Prostate gland (tissue), 2 donors: ENCODE results near the gene ARHGAP26. TPM values are rescaled to one million over a fixed set of nuclear protein-coding genes. Genes with fewer than 3 reads are reported as not detected.
"Not testable (repeated sequence)": the region's sequence is repeated elsewhere in the genome, so short reads cannot be mapped to it uniquely, and the experiment has no call there.

Source experiments
- DNase-seq: peaks from one replicate; pipeline ENCODE4 v3.0.0-alpha.2; 2019; ENCODE audit warnings: low spot score
- H3K27ac ChIP-seq, 2 donors: fragments of 200-600 bp; sonication (generic); 2 replicates each; pipeline ENCODE4 v1.5.1; 2017 to 2019
- H3K27me3 ChIP-seq: fragments of 200-600 bp; sonication (generic); replicated peaks from 2 replicates; pipeline ENCODE4 v1.5.1; 2019; ENCODE audit not compliant: insufficient read depth
- H3K36me3 ChIP-seq, 2 donors: fragments of 200-600 bp; sonication (generic); 1 replicate in 1 of 2; 2 replicates in 1 of 2; pipeline versions ENCODE4 v1.5.1 to v1.8.1; 2017 to 2019
- H3K4me1 ChIP-seq: fragments of 200-600 bp; sonication (generic); replicated peaks from 2 replicates; pipeline ENCODE4 v1.5.1; 2019
- H3K4me3 ChIP-seq, 2 donors: fragments of 200-600 bp; sonication (generic); 2 replicates each; pipeline ENCODE4 v1.5.1; 2017 to 2019
- H3K9me3 ChIP-seq: fragments of 200-600 bp; sonication (generic); 2 replicates; pipeline ENCODE4 v1.5.1; 2017
- POLR2A ChIP-seq: fragments of 450-650 bp; IDR thresholded peaks from one replicate; pipeline ENCODE4 v1.6.1; 2016; ENCODE audit warnings: antibody characterized with exemption, mild to moderate bottlenecking
- POLR2AphosphoS5 ChIP-seq: sonication (generic); formaldehyde crosslinking; IDR thresholded peaks from one replicate; pipeline ENCODE4 v1.6.1; 2017; ENCODE audit warnings: antibody characterized with exemption
- WGBS: methylation state at CpG from one replicate; pipeline ENCODE4 v1.1.5; 2018; 5-methylcytosine and 5-hydroxymethylcytosine counted together
- intact Hi-C: fragments of 100-400 bp; cut with DNase I; formaldehyde crosslinking; loops from one replicate; pipeline ENCODE4 v1.14.2; 2022
- total RNA-seq, 2 donors: library from RNA; depleted of rRNA; stranded (reverse); fragments of >200 nt; gene quantifications; one replicate each; pipeline ENCODE4 v1.1.0, GENCODE V29; 2016
- TF ChIP-seq, protein P1 (sequence below), 4 experiments: fragments of 200-600 bp in 2 of 4; fragments of 450-650 bp in 2 of 4; sonication (generic) in 2 of 4; IDR thresholded peaks; 1 replicate in 3 of 4; 2 replicates in 1 of 4; pipeline ENCODE4 v1.5.1; 2016 to 2019; ENCODE audit warnings: antibody characterized with exemption in 4 of 4, mild to moderate bottlenecking in 2 of 4, moderate library complexity in 2 of 4

Gene ARHGAP26
- total RNA-seq, 2 donors from 2014 or later, result 11.7 to 39.8 TPM

DNA sequence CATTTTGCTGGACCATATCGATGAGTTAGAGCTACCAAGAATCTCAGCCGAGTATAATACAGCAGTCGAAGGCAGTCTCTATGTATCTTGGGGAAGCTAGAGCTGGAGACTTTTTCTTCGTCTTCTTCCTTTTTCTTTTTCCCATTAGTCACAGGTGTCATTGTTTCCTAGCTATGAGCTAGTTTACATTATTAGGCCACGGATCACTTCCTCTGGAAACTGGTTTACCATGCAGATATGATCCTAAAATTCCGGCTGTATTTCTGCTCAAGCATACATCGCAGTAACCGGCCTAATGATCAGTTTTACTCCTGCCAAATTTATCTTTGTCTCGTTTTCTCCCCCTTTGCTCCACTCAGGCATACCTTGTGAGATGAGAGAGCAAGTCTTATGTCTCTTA lies 312.8 kb downstream of the ARHGAP26 start:
- 88% methylated on average over 9 of the region's 9 CpGs for WGBS
- intact Hi-C loops, result no loop called here
- Histone ChIP-seq H3K4me3 (no peak overlapping the region), H3K27ac (no peak overlapping the region), H3K27me3 (no peaks in the 10 kb centered on the region), H3K4me1 (no peaks in the 10 kb centered on the region), H3K9me3 (no peaks in the 10 kb centered on the region), H3K36me3 (no peaks in the 10 kb centered on the region)
- TF ChIP-seq POLR2AphosphoS5, result no peak
- no peak for TF ChIP-seq POLR2A
- TF ChIP-seq, protein P1, sequence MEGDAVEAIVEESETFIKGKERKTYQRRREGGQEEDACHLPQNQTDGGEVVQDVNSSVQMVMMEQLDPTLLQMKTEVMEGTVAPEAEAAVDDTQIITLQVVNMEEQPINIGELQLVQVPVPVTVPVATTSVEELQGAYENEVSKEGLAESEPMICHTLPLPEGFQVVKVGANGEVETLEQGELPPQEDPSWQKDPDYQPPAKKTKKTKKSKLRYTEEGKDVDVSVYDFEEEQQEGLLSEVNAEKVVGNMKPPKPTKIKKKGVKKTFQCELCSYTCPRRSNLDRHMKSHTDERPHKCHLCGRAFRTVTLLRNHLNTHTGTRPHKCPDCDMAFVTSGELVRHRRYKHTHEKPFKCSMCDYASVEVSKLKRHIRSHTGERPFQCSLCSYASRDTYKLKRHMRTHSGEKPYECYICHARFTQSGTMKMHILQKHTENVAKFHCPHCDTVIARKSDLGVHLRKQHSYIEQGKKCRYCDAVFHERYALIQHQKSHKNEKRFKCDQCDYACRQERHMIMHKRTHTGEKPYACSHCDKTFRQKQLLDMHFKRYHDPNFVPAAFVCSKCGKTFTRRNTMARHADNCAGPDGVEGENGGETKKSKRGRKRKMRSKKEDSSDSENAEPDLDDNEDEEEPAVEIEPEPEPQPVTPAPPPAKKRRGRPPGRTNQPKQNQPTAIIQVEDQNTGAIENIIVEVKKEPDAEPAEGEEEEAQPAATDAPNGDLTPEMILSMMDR (IDR thresholded peaks at IDR 0.05), result no peak
- no peak for DNase-seq

DNA sequence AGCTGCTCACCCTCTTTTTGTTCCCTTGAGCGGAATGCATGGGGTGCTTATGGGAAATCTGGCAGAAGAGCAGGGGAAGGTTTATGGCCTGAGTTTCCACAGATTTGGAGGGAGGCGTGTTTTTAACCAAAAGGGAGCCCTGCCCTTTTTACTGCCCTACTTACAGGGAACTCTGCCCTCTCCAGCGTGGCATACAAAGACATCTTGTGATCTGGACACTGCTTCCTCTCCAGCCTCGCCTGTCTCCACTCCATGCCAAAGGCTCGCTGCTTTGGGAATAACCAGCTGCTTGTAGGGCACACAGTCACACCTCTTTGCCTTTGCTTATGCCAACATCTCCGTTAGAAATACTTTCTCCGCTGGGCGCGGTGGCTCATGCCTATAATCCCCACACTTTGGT lies 314.2 kb downstream of the ARHGAP26 start:
- DNase-seq, result no peak
- no peak overlapping the region for H3K4me3 ChIP-seq
- no peaks in the 10 kb centered on the region for H3K27me3 ChIP-seq
- TF ChIP-seq, protein P1 (IDR thresholded peaks at IDR 0.05), result no peak
- no peak for TF ChIP-seq POLR2AphosphoS5
- TF ChIP-seq POLR2A, result no peak
- H3K9me3 ChIP-seq, result no peaks in the 10 kb centered on the region
- no peak overlapping the region for H3K27ac ChIP-seq
- H3K36me3 ChIP-seq, result no peaks in the 10 kb centered on the region
- H3K4me1 ChIP-seq, result no peaks in the 10 kb centered on the region
- 96% methylated on average over 9 of the region's 9 CpGs for WGBS
- intact Hi-C loops, result no loop called here

DNA sequence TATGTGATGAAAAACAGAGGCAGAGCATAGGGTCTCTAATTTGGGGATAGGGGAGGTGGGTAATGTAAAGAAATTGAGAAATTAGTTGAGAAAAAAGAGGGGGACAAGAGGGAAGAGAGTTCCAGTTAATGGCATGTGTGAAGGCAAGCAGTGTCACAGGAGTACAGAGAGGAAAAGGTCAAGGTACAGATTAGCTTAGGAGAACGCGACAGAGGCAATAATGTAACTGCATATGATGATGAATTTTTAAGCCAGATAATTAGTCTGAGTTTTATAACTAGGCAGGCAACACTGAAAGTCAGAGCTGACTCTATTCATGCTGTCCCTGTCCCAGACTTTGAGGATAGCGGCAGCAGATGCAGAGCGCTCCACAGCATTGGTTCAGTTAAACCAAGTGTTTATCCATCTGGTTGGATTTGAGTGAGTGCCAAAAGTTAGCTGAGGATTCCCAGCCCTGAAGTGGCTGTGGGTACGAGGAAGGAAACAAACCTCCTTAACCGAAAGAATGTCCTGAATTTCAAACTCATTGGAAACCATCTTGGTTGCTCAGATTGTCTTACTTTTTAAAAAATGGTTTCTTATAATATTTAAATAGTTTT lies 315.2 kb downstream of the ARHGAP26 start:
- H3K9me3 ChIP-seq, result no peaks in the 10 kb centered on the region
- no peak for DNase-seq
- H3K4me1 ChIP-seq, result no peaks in the 10 kb centered on the region
- TF ChIP-seq, protein P1 (IDR thresholded peaks at IDR 0.05), result no peak
- no peak for TF ChIP-seq POLR2A
- TF ChIP-seq POLR2AphosphoS5, result no peak
- no peak overlapping the region for H3K4me3 ChIP-seq
- no peak overlapping the region for H3K27ac ChIP-seq
- no peaks in the 10 kb centered on the region for H3K27me3 ChIP-seq
- intact Hi-C loops, result no loop called here
- 95% methylated on average over 6 of the region's 6 CpGs for WGBS
- no peaks in the 10 kb centered on the region for H3K36me3 ChIP-seq

DNA sequence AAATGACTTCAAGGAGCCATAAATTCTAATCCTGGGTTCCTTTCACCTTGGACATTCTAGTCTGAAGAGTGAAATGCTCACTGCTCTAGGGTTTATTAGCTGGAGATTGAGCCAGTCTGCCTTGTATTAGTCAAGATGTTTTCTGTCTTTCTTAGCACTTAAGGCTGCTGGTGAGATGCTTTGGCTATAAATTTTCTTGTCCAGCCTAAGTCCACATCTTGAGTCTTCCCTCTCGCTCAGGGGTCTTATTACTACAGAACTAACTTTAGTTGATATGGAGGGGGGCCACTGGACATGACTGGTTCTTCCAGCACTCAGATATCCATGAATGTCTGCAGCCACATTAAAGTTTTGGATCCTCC lies 316.4 kb downstream of the ARHGAP26 start:
- H3K4me1 ChIP-seq, result no peaks in the 10 kb centered on the region
- DNase-seq, result no peak
- WGBS, result 45% methylated on average over 1 of the region's 1 CpG
- TF ChIP-seq, protein P1 (IDR thresholded peaks at IDR 0.05), result no peak
- TF ChIP-seq POLR2A (no peak), POLR2AphosphoS5 (no peak)
- H3K4me3 ChIP-seq, result no peak overlapping the region
- H3K9me3 ChIP-seq, result no peaks in the 10 kb centered on the region
- H3K27me3 ChIP-seq, result no peaks in the 10 kb centered on the region
- intact Hi-C loops, result no loop called here
- no peak overlapping the region for H3K27ac ChIP-seq
- no peaks in the 10 kb centered on the region for H3K36me3 ChIP-seq

DNA sequence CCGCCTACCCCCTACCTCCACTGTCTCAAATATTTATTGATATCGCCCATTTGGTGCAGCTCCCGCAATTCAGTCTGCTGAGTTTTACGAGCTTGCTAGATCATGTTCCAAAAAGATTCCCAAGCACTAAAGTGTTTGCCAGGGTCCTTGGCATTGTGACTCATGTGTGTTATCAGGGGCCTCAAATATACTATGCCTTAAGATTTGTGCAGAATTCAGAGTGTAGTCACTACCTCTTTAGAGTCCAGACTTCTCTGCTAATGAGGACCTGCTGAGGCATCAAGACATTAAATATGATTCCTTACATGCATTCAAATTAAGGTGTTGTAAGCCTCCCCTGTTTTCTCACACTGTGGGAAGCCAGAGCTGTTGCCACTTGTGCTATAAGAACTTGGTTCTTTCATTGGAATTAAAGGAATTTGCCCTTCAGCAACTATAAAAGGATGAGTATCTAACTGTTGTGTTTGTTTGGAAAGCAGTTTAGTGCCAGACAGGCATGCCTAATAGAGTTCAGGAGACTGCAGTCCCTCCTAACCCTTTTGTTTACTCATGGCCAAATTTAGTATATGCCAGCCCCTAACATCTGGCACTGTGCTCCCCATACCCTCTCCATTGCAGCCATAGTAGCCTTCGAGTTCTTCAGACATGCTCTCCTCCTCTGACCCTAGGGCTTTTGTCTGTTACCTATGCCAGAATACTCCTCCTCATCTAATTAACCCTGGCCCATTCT lies 316.9 kb downstream of the ARHGAP26 start:
- TF ChIP-seq POLR2AphosphoS5 (peak; percentile 35), POLR2A (no peak)
- TF ChIP-seq, protein P1 (IDR thresholded peaks at IDR 0.05), result no peak
- intact Hi-C loops, result no loop called here
- no peaks in the 10 kb centered on the region for H3K9me3 ChIP-seq
- H3K27ac ChIP-seq, result no peak overlapping the region
- no peak overlapping the region for H3K4me3 ChIP-seq
- no peak for DNase-seq
- H3K36me3 ChIP-seq, result no peaks in the 10 kb centered on the region
- H3K4me1 ChIP-seq, result no peaks in the 10 kb centered on the region
- 17% methylated on average over 5 of the region's 5 CpGs for WGBS
- H3K27me3 ChIP-seq, result no peaks in the 10 kb centered on the region

DNA sequence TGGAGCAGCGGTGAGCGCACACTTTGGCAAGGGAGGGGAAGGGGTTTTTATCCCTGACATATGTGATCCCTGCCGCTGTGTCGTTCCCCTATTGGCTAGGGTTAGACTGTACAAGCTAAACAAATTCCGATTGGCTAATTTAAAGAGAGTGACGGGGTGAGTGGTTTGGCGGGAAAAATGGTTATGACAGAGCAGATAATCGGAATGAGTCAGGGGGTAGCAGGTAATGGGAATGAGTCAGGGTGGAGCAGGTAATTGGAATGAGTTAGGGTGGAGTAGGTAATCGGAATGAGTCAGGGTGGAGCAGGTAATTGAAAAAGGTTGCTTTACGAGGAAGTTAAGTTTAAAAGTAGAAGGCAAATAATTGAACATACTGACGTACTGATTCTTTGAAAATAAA lies 318.5 kb downstream of the ARHGAP26 start:
- H3K27ac ChIP-seq, DNase-seq, H3K27me3 ChIP-seq, intact Hi-C loops, H3K4me3 ChIP-seq, H3K4me1 ChIP-seq, H3K9me3 ChIP-seq, H3K36me3 ChIP-seq: not testable (repeated sequence)
- 96% methylated on average over 11 of the region's 11 CpGs for WGBS

DNA sequence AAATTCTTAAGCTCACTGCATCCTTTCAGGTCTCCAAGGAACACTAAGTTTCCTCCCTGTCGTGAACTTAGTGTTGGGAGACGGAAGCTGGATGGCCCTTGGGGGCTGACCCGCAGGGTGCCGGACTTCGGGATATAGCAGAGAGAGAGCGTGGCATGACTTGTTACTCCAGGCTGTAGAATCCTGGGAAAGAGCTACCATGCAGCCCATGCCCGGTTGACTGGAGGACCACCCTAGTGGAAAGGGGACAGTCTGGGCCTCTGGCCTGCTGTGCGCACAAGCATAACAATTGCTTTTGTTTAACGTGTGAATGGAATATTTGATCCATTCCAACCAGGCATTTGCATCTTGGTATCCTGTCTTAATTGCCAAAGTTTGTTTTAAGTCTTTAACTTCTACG lies 319.9 kb downstream of the ARHGAP26 start:
- intact Hi-C loops, DNase-seq, H3K4me3 ChIP-seq, H3K27ac ChIP-seq, H3K9me3 ChIP-seq, H3K36me3 ChIP-seq, H3K27me3 ChIP-seq, H3K4me1 ChIP-seq: not testable (repeated sequence)
- WGBS, result 90% methylated on average over 10 of the region's 10 CpGs
